Renal pelvis (tissue), 4 donors: ENCODE results near the gene FAM200C. TPM values are rescaled to one million over a fixed set of nuclear protein-coding genes. Genes with fewer than 3 reads are reported as not detected.

Source experiments
- DNase-seq: peaks from one replicate; pipeline ENCODE4 v3.0.0-alpha.2; 2013
- polyA plus RNA-seq, 3 donors: library from polyadenylated mRNA; unstranded; fragments of 120-200 nt; gene quantifications; one replicate each; pipeline ENCODE4 v1.2.1, GENCODE V29; 2013; ENCODE audit not compliant: insufficient read length in 3 of 3

Gene FAM200C
- polyA plus RNA-seq, 3 donors = 13.1 to 16.7 (median 16.7) TPM

DNA sequence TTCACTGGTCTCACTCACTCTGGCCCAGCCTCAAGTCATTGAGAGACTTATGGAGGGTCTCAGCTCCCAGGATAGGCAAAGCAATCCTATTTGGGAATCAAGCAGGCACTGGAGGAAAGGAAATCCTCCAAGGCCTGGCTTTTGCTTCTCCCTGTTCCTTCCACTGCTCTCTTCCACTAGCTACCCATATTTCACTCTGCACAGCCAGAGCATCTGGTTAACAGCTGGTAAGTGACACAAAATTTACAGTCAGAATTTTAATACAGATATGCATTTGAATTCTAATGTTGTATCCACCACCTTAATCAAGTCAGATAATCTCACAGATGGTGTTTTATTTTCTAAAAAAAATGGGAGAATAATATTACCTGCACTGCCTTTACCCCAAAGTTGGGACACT, 28.6 kb downstream of the FAM200C start:
- no peak for DNase-seq

DNA sequence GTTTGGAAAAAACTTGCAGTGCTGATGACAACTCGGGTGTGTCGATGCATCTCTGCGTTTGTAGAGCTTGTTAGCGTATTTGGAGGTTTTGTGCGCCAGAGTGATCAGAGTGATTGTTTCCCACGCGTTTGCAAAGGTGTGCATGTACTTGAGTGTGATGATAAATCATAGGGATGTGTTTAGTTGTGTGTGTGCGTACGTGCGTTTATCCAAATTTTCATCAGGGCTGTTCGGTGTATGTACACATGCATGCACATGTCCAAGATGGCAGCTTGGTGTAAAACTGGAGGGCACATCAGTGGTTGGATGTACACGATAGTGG, 29.2 kb downstream of the FAM200C start:
- no peak for DNase-seq

DNA sequence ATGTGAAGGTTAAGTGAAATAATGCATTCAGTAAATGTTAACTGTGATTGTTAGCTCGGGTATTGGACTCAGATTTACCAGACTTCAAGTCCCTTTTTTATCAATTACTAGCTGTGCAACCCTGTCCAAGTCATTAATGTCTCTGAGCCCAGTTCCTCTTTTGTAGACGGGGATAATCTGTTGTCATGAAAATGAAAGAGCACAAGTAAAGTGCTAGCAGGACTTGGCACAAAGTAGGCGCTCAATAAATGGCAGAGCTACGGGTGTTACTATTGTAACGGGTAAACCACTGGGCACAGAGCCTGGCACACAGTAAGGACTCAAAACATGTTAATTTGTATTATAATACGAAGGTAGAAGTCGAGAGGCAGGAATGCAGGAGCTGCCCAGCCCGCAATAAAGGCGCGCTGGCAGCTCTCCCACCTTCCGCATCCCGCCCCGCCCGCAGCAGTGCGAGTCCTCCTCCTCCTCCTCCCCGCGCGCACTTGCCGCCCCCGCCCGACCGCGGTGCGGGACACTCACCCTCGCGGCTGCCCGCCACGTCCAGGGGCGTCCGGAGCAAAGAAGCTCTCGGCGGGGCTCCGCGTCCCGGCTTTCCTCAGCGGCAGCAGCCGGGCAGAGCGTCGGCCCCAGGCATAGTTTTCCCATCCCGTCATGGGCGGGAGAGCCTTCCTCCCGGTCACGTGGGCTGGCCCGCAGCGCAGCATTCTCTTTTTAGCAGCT, 29.7 kb downstream of the FAM200C start, which contains the start of gene C1QTNF2:
C1QTNF2 (minus strand) TSS at position 637 of the 723 bp plus-strand sequence. CDS start 15,615 bp downstream, outside the sequence.
- DNase-seq = peak; percentile 61

DNA sequence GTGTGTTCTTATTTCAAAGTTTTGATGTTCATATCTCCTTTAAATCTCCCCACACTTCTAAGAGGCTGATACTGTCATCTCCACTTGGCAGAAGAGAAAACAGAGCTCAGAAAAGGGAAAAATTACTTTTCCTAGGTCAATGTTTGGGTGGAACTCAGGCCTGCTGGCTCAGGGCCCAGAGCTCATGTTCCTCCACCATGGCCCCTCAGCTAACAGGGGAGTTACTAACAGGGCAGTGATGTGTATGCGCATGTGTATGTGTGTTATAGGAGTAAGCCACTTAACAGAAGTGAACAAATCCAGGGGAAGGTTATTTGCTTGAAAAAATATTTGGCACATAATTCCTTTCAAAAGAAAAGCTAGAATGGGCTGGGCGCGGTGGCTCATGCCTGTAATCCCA, 32.0 kb downstream of the FAM200C start:
- DNase-seq = no peak

DNA sequence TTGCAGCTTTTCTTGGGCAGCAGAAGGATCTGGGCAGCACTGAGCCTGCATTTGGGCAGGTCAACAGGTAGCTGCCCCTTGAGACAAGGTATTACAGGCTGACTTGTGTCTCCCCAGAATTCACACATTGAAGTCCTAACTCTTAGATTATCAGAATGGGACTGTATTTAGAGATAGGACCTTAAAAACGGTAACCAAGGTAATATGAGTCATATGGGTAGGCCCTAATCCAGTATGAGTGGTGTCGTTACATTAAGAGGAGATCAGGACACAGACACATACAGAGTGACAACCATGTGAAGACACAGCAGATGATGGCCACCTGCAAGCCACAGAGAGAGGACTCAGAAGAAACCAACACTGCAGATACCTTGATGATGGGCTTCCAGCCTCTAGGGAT, 32.6 kb downstream of the FAM200C start:
- DNase-seq = no peak

DNA sequence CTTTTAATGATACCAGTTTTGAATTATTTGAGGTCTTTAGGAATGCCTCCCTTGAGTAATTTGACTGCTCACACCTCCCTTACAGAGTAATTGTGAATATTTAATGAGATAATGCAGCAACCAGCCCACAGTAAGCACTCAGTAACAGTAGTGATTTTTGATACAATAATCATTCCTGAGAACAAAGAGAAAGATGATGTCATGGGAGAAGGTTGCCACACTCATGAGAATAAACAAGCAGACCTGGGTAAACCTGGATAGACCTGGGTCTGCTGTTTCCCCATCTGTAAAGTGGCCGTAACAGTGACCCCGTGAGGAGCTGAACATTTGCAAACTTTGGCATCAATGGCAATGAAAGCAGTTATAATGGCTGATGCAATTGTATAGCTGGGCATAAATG, 33.6 kb downstream of the FAM200C start:
- DNase-seq = no peak

DNA sequence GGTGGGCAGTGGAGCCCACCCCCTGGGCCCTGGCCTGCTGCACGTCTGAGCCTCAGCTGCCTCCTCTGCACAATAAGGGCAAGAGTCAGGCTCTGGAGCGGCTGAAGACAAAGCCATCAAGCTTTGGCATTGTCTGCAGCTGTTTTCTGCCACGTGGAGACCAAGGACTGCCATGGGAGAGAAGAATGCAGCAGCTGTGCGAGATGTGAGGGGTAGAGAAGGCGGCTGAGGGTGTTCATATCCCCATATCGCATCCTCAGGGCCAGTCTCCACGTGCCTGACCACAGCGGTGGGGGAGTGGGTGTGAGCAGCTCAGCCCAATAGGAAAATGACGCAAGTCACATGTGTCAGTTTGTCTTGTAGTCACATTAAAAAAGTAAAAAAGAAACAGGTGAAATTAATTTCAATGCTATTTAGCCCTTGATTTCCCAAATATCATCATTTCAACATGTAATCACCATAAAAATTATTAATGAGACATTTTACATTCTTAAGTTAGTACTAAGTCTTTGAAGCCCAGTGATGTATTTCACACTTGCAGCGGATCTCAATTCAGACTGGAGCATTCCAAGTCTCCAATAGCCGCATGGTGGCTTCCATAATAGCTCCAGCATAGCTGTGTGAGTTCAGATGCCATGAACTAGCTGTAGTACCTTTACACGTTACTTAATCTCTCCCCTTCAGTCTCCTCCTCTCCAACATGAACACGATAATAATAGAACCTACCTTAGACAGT, 36.0 kb downstream of the FAM200C start:
- DNase-seq = no peak

DNA sequence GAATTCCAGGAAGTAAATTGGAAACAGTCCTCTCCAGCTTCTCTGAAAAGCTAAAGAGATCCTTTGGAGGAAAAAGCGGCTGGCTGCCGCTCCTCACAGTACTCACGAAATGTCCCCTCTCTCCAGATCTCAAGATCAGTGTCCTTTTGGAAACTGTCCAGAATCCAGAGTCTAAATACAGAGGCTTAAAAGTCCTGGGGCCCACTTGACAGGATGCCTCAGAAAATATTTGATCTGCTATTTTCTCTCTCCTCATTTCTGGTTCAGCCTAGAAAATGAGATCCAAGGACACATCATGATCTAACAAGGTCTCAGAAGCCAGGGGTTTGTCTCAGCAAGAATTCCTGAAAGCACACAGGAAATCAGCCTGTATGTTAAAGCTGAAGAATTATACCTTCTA, 36.6 kb downstream of the FAM200C start:
- no peak for DNase-seq

DNA sequence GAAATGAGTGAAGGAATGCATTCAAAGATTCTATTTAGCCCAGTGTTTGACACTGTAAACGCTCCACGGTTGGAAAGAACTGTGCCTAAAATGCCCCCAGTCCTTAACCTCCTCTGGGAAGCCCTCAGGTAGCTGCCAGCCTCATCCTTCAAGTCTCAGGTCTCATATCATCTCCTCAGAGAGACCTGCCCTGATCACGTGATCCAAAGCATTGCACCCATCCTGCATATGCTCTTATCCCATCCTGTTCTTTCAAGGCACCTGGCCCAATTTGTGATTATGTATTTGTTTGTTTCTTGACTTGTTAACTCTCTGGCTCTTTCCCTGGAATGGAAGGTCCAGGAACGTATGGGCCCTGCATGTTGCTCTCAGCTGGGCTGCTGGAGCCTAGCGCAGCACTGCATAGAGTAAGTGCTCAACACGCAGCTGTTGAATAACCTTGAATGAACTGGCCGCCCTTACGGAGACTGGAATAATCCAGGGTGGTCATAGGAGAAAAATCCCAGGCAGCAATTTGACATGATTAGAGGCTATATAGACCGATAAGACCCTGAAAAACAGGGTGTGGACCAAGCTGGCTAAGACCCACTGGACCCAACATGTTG, 38.1 kb downstream of the FAM200C start:
- DNase-seq = no peak

DNA sequence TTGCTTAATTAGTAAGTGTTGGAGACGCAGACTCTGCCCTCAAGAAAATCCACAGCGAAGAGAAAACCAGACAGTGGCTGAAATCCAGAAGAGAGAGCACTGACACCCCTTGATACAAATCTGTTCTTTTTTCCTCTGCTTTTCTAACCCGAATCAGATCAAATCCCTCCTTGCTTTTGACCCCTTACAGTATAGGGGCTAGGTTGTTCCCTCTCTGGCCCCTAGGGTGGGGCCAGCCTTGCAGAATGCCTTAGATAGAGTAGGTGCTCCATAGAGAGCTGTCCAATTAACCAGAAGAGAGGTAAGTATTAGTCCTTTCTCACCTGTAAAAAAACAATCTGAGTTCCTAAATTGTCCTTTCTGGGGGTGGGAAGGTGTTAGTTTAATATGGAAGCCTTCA, 39.5 kb downstream of the FAM200C start:
- no peak for DNase-seq

DNA sequence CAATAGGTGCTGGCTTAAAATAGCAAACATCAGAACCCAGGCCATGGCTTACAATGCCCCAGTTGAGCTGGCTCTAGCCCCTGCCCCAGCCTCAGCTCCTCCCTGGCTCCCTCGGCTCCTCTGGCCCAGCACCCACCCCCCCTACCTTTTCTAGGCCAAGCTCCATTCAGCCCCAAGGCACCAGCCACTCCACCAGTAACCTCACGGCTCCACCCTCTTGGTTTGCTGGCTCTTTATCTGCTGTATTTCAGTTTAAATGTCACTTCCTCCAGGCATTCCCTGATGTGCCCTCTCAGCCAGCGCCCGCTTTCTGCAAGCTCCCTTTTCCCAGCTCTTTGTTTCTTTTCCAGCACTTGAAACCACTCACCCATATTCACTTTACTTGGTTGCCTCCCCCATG, 40.0 kb downstream of the FAM200C start:
- no peak for DNase-seq

DNA sequence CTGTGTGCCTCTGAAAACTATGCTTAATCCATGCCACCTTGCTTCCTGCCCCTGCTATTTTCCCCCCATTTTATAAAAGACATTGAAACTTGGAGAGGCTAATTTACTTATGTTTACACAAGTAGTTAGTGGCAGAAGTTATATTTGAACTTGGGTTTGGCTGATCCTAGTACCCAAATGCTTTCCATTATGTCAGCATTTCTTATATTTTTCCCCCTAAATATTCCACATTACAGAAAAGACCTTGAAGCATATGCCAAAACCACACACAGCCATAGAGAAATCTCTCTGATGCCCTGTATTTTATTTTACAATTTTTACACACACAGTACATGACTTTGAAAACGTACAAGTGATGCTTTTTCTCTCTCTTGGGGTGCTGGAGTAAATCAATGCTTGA, 40.6 kb downstream of the FAM200C start:
- DNase-seq = no peak

DNA sequence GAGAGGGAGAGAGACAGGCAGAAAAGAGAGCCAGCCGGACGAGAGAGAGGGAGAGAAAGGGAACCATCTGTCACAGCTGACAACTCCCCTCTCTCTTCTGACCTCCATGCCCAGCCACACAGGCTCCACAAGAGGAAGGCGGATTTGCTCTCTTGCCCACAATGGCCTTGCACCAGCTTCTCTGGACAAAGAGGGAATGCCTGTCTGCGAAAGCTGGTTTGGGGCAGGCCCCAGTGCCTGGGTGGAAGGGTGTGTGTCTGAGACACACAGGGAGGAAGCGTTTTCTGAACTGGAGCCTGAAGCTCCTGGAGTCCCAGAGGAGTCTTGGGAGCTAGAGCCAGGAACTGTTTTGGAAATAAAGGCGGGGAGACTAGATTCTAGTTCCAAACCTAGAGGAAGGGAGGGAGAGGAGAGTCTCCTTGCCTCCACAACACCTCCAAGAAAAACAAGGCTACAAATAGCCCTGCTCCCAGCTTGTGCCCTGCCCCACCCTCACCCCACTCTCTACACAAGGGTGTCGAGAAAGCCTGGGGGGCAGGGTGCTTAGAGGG, 41.9 kb downstream of the FAM200C start:
- no peak for DNase-seq

DNA sequence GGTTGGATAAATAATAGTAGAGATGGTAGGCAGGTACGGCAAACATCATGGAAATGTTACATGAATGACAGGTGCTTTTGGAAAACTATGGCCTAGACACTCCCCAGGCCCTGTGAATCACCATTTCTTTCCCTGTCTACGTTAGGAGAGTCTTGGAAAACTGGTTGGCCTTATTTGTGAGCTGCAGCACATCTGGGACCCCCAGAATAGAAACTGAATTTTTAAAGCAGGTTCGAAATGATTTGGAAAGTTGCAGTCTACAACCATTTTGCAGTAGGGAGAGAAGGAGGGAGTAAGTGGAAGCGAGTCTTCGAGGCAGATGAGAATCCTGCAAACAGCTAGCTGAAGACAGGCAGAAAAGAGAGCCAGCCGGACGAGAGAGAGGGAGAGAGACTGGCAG, 42.5 kb downstream of the FAM200C start:
- no peak for DNase-seq

DNA sequence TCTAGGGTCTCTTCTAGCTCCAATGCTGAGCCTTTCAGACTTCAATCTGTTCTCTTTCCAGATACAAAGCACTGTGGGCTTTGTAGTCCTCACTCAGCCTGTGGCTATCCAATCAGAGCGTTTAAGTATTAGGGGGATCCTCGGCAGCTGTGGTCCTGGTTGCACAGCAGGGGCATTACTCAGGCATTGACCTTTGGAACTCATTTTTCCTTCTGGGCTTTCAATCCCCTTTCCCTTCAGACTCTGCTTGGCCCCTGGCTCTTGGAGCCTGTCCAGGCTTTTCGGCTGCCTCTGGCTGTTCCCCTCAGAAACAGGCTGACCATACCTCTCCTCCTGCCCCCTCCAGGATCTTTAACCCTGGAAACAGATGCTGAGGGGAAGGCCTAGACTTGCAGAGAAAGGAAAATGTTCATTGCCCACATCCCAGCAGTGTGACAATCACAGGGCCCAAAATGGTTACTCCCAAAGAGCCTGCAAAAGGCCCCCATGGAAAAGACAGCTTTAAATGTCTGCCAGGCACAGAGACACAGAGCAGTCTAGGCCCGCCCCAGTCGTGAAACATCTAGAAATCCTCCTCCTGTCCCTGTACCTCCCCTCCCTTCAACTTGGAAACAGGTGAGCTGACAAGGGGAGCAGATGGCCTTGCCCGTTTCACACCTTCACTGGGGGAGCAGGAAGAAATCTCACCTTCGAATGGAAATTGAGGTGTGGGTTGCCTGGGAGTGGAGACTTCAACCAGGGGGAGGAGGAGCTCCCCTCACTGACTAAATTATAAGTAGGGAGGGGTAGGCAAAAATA, 43.1 kb downstream of the FAM200C start:
- no peak for DNase-seq

DNA sequence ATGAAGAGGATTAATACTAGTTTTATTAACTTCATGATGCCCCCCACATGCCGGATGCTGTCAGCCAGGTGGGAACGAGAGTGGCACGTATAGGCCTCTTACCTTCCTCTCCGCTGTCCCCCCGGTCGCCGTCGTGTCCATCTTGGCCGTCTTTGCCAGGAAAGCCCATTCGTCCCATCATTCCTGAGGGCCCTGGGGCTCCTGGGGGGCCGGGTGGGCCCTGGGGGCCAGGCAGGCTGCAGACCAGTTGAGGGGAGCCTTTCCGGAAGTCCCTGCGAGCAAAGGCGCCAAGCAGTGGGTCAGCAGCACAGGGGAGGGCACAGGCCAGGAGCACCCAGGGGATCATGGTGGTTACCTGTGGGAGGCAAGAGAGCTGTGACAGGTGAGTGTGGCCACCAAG, 45.2 kb downstream of the FAM200C start:
- no peak for DNase-seq

DNA sequence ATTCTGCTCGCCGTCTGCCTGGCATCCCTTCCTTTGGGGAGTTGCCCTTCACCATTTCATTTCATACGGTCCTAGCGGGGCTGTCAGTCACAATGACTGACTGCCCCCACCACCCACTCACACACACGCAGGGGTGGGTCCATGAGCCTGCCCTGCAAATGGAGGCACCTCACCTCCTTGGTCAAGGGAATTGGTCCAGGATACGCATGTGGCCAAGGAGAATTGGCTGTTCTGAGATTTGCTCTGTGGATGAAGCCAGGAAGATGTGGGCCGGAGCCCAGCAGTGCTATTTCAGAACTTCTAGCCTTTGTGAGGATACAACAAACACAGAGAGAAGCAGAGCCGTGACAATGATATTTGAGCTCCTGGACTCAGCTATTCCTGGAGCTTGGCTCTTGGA, 46.5 kb downstream of the FAM200C start:
- DNase-seq = no peak

DNA sequence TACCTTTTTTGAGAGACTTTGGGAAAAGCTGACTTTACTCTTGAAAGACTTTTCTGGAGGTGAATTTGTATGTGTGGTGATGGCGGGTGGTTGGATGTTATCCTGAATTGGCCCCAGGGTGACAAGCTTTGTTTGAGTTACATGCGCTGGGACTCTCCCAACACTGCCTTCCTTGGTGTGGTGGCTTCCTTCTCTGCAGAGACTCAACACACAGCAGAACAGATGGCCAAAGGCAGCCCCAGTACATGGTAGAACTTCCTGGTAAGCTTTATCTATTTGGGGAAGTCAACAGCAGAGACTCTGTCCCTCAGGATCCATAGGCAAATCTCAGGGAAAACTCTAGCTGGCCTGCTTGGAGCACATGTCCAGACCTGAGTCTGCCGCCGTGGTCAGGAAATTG, 47.5 kb downstream of the FAM200C start:
- no peak for DNase-seq

DNA sequence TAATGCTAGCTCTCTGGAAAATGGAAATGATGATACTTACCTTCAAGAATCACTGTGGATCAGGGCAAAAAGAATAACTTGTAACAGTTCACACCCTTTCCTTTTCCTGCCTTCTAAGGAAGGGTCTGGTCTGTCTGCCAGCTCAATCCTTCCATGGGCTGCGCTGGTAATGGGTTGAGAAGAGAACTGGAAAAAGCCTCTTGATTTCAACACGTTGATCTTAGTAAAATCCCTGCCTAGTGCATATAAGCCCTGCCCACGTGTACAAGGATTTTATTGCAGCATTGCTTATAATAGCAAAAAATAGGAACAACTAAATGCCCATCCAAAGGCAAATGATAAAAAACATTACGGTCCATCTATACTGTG, 49.9 kb downstream of the FAM200C start:
- no peak for DNase-seq

DNA sequence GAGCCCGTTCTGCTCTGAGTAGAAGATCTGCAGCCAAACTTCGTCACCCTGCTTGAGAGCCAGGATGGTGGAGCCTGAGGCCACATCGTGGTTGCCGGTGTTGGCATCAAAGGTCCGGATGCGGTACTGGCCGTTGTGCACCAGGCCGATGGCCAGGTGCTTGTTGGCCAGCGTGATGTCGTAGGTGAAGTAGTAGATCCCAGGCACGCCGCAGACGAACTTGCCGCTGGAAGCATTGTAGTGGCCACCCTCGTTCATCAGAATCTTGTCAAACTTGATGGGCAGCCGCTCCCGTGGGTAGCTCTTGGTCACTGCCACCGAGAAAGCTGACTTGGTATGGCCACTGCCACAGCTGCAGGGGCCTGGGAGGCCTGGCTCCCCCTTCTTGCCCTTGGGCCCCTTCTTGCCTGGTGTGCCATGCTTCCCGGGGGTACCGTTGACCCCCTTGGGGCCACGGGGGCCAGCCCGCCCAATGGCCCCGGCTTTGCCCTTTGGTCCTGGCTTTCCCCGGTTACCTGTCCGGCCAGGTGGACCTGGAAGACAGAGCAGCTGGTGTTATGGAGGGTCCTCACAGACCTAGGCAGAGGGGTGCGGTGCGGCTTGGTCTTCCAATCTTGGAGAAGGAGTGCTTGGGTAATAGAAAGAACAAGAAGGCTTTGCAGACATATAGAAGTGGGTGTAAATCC, 50.5 kb downstream of the FAM200C start:
- no peak for DNase-seq

DNA sequence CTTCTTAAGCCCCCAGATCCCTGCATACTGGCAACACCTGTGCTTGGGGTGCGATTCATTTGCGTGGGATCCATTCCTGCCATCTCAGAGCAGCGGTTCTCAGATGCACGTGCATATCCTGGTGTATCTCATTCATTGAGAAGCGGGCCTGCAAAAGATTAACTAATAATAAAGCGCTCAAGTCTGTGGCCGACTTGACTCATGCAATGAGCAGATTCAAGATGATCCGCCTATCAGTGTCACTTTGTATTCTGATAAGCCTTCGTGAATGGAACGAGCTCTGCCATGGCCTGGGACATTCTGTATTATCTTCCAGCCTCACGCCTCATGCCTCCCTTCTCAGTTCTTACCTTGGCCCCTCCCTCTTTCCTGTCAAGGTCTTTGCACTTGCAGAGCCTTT, 51.8 kb downstream of the FAM200C start:
- no peak for DNase-seq

DNA sequence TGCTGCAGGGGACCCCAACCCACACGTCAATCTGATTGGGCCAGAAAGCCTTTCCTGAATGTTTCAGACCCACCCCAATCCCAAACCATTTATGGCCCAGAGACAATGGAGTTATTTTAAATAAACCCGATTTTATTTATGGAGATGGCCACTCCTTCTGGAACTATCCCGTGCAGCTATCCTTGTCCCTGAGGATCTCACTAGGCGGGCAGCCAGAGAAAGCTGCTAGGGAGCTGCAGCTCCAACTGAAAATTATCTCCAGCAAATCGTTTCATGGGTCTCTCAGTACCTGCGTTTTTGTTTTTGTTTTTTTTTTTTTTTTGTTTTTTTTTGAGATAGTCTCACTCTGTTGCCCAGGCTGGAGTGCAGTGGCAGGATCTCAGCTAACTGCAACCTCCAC, 52.4 kb downstream of the FAM200C start:
- DNase-seq = no peak
